A673 (cell line): Measurements from ENCODE around the gene OR2AT4.

ENCODE experiments used
- CTCF ChIP-seq: fragments of 300-800, 200-600 bp; sonication (generic); conservative IDR thresholded peaks from 2 replicates; pipeline ENCODE4 v1.5.1; 2017; ENCODE audit warnings: low read depth, mild to moderate bottlenecking, antibody characterized with exemption, low read length, moderate library complexity, mixed read lengths
- EZH2 ChIP-seq: fragments of 200-600 bp; sonication (generic); IDR thresholded peaks from 2 replicates; pipeline ENCODE4 v1.6.1; 2017; ENCODE audit warnings: borderline replicate concordance, low read depth, mild to moderate bottlenecking, mixed read lengths, antibody characterized with exemption, low read length; ENCODE audit not compliant: poor library complexity, severe bottlenecking

- no peak for TF ChIP-seq EZH2
- TF ChIP-seq CTCF, result no peak
These were observed 20.0 kb downstream of the OR2AT4 start for GRCh38 chr11:75076671-75077070.
